Stomach smooth muscle (tissue), 2 donors: ENCODE results near the gene PLXNB1.

Source experiments
- H3K27ac ChIP-seq: one replicate; pipeline ENCODE4 v1.7.0; 2013; ENCODE audit warnings: mild to moderate bottlenecking, low read length, inconsistent platforms
- H3K27me3 ChIP-seq, 2 donors: one replicate each; pipeline ENCODE4 v1.7.0; 2013; ENCODE audit warnings: low read length in 2 of 2; ENCODE audit not compliant: insufficient read depth in 2 of 2, control insufficient read depth in 1 of 2
- H3K36me3 ChIP-seq, 2 donors: one replicate each; pipeline ENCODE4 v1.7.0; 2013; ENCODE audit warnings: low read length in 2 of 2; ENCODE audit not compliant: control insufficient read depth in 2 of 2, insufficient read depth in 2 of 2
- H3K4me1 ChIP-seq: one replicate; pipeline ENCODE4 v1.7.0; 2013; ENCODE audit warnings: low read length; ENCODE audit not compliant: control insufficient read depth, insufficient read depth
- H3K4me3 ChIP-seq, 2 donors: one replicate each; pipeline ENCODE4 v1.7.0; 2013; ENCODE audit warnings: low read length in 2 of 2
- H3K9ac ChIP-seq, 2 donors: one replicate each; pipeline ENCODE4 v1.7.0; 2013; ENCODE audit warnings: low read length in 2 of 2, mild to moderate bottlenecking in 1 of 2
- H3K9me3 ChIP-seq, 2 donors: one replicate each; pipeline ENCODE4 v1.7.0; 2013; ENCODE audit warnings: low read length in 2 of 2; ENCODE audit not compliant: control insufficient read depth in 2 of 2
- donor health status: healthy.
- donor health status: Pancreatic carcinoma.

The PLXNB1 gene

GRCh38 chr3:48426401-48426909, 3.4 kb downstream of the PLXNB1 start:
- Histone ChIP-seq H3K9me3 (no peaks in the 10 kb centered on the region), H3K36me3 (peaks cover 2% of the 10 kb centered on the region in 2 donors), H3K27ac (peak overlapping the region; percentile 92), H3K9ac (peak overlapping the region; percentile 55 to 76), H3K27me3 (no peaks in the 10 kb centered on the region), H3K4me3 (peak overlapping the region; percentile 34 to 76), H3K4me1 (peaks cover 73% of the 10 kb centered on the region)

GRCh38 chr3:48425281-48425812, 4.5 kb downstream of the PLXNB1 start:
- Histone ChIP-seq H3K27ac (peak overlapping the region; percentile 92), H3K4me1 (peaks cover 69% of the 10 kb centered on the region), H3K9ac (peak overlapping the region; percentile 42 to 59), H3K4me3 (peak overlapping the region; percentile 34 to 76), H3K27me3 (no peaks in the 10 kb centered on the region), H3K36me3 (peaks cover 2 to 7% of the 10 kb centered on the region in 2 donors), H3K9me3 (no peaks in the 10 kb centered on the region)

- Histone ChIP-seq H3K27me3 (no peaks in the 10 kb centered on the region), H3K4me1 (peaks cover 64% of the 10 kb centered on the region), H3K27ac (peak overlapping the region; percentile 92), H3K36me3 (peaks cover 2 to 11% of the 10 kb centered on the region in 2 donors), H3K9me3 (no peaks in the 10 kb centered on the region), H3K4me3 (peak overlapping the region in 1 of 2 donors; percentile 40), H3K9ac (peak overlapping the region; percentile 52 to 55)
Measured at GRCh38 chr3:48423883-48424695, 5.8 kb downstream of the PLXNB1 start.

- Histone ChIP-seq H3K9me3 (no peaks in the 10 kb centered on the region), H3K27ac (peak overlapping the region; percentile 24), H3K4me3 (no peak overlapping the region), H3K27me3 (no peaks in the 10 kb centered on the region), H3K36me3 (peaks cover 6 to 18% of the 10 kb centered on the region in 2 donors), H3K4me1 (peaks cover 63% of the 10 kb centered on the region), H3K9ac (no peak overlapping the region)
Measured at GRCh38 chr3:48423241-48423882, 6.5 kb downstream of the PLXNB1 start.

- H3K9ac ChIP-seq: no peak overlapping the region
- H3K4me3 ChIP-seq: no peak overlapping the region
- peaks cover 7 to 25% of the 10 kb centered on the region in 2 donors for H3K36me3 ChIP-seq
- H3K4me1 ChIP-seq: peaks cover 56% of the 10 kb centered on the region
- H3K9me3 ChIP-seq: no peaks in the 10 kb centered on the region
- H3K27me3 ChIP-seq: no peaks in the 10 kb centered on the region
- H3K27ac ChIP-seq: peak overlapping the region; percentile 24
Measured at GRCh38 chr3:48422681-48423080, 7.2 kb downstream of the PLXNB1 start.

- Histone ChIP-seq H3K27me3 (no peaks in the 10 kb centered on the region), H3K9me3 (no peaks in the 10 kb centered on the region), H3K4me3 (no peak overlapping the region), H3K27ac (peak overlapping the region; percentile 24), H3K36me3 (peaks cover 7 to 27% of the 10 kb centered on the region in 2 donors), H3K9ac (no peak overlapping the region), H3K4me1 (peaks cover 52% of the 10 kb centered on the region)
Measured at GRCh38 chr3:48422272-48422671, 7.6 kb downstream of the PLXNB1 start.

GRCh38 chr3:48420561-48420960, 9.3 kb downstream of the PLXNB1 start:
- Histone ChIP-seq H3K4me3 (no peak overlapping the region), H3K9me3 (no peaks in the 10 kb centered on the region), H3K27me3 (no peaks in the 10 kb centered on the region), H3K9ac (no peak overlapping the region), H3K27ac (peak overlapping the region; percentile 49), H3K4me1 (peaks cover 37% of the 10 kb centered on the region), H3K36me3 (peaks cover 10 to 43% of the 10 kb centered on the region in 2 donors)

- H3K27ac ChIP-seq: no peak overlapping the region
- peaks cover 13 to 50% of the 10 kb centered on the region in 2 donors for H3K36me3 ChIP-seq
- H3K4me1 ChIP-seq: peaks cover 33% of the 10 kb centered on the region
- no peaks in the 10 kb centered on the region for H3K27me3 ChIP-seq
- H3K4me3 ChIP-seq: no peak overlapping the region
- H3K9me3 ChIP-seq: no peaks in the 10 kb centered on the region
- H3K9ac ChIP-seq: no peak overlapping the region
Measured at GRCh38 chr3:48419597-48419996, 10.3 kb downstream of the PLXNB1 start.

- H3K9ac ChIP-seq: no peak overlapping the region
- H3K9me3 ChIP-seq: no peaks in the 10 kb centered on the region
- H3K4me1 ChIP-seq: peaks cover 32% of the 10 kb centered on the region
- H3K27ac ChIP-seq: no peak overlapping the region
- no peaks in the 10 kb centered on the region for H3K27me3 ChIP-seq
- peaks cover 13 to 54% of the 10 kb centered on the region in 2 donors for H3K36me3 ChIP-seq
- H3K4me3 ChIP-seq: no peak overlapping the region
Measured at GRCh38 chr3:48419149-48419548, 10.7 kb downstream of the PLXNB1 start.

GRCh38 chr3:48418651-48419050, 11.2 kb downstream of the PLXNB1 start:
- peak overlapping the region; percentile 18 for H3K27ac ChIP-seq
- H3K9me3 ChIP-seq: no peaks in the 10 kb centered on the region
- H3K4me3 ChIP-seq: no peak overlapping the region
- peaks cover 13 to 54% of the 10 kb centered on the region in 2 donors for H3K36me3 ChIP-seq
- no peak overlapping the region for H3K9ac ChIP-seq
- peaks cover 32% of the 10 kb centered on the region for H3K4me1 ChIP-seq
- no peaks in the 10 kb centered on the region for H3K27me3 ChIP-seq
